Measurements from ENCODE around the gene KIFC1.

- peak in 1 of 6 experiments; percentile 11 for TF ChIP-seq CTCF (IDR thresholded peaks at IDR 0.05)
- no peak for TF ChIP-seq POLR2AphosphoS5 (IDR thresholded peaks at IDR 0.05)
- TF ChIP-seq EP300 (IDR thresholded peaks at IDR 0.05), result no peak
- TF ChIP-seq POLR2A (IDR thresholded peaks at IDR 0.05), result no peak
These were observed 7.0 kb upstream of the KIFC1 start for GRCh38 chr6:33384581-33385020.
